HFFc6 (cell line): Measurements from ENCODE around the gene CDKN2AIPNL. TPM values are rescaled to one million over a fixed set of nuclear protein-coding genes. Genes with fewer than 3 reads are reported as not detected.

Experiments
- DNase-seq: peaks from one replicate; pipeline ENCODE4 v3.0.0-alpha.2; 2018
- H3K27ac Mint-ChIP-seq: 2 replicates; pipeline ENCODE4 v1.8.0; 2020; ENCODE audit warnings: mild to moderate bottlenecking, mixed read lengths
- H3K27me3 Mint-ChIP-seq: 2 replicates; pipeline ENCODE4 v1.8.0; 2021; ENCODE audit warnings: mild to moderate bottlenecking, moderate library complexity, mixed read lengths; ENCODE audit not compliant: insufficient read depth
- H3K36me3 Mint-ChIP-seq: 2 replicates; pipeline ENCODE4 v1.8.0; 2021; ENCODE audit warnings: low read depth, mixed read lengths
- H3K4me1 Mint-ChIP-seq: 2 replicates; pipeline ENCODE4 v1.8.0; 2020; ENCODE audit warnings: low read depth, mixed read lengths
- H3K4me3 Mint-ChIP-seq: 2 replicates; pipeline ENCODE4 v1.8.0; 2020; ENCODE audit warnings: mild to moderate bottlenecking, moderate library complexity, mixed read lengths
- H3K9me3 Mint-ChIP-seq: 2 replicates; pipeline ENCODE4 v1.8.0; 2020; ENCODE audit warnings: mild to moderate bottlenecking, mixed read lengths
- total RNA-seq, 6 experiments: library from RNA; stranded (reverse); fragmentation: NEBNext Ultra II Directional; extraction: Animal tissue kit (Norgen Biotek cat#: 25700); gene quantifications; 2 replicates in 1 of 6; 3 replicates in 5 of 6; pipeline ENCODE4 v1.2.3, GENCODE V29; 2021
- TF ChIP-seq, protein P1 (sequence below): fragments of 200-600 bp; sonication (generic); IDR thresholded peaks from 2 replicates; pipeline ENCODE4 v1.5.0; 2021; ENCODE audit warnings: antibody characterized with exemption, mild to moderate bottlenecking

CDKN2AIPNL gene
- total RNA-seq, 6 experiments from 2014 or later: 23.3 to 30.2 (median 28.4) TPM

DNA sequence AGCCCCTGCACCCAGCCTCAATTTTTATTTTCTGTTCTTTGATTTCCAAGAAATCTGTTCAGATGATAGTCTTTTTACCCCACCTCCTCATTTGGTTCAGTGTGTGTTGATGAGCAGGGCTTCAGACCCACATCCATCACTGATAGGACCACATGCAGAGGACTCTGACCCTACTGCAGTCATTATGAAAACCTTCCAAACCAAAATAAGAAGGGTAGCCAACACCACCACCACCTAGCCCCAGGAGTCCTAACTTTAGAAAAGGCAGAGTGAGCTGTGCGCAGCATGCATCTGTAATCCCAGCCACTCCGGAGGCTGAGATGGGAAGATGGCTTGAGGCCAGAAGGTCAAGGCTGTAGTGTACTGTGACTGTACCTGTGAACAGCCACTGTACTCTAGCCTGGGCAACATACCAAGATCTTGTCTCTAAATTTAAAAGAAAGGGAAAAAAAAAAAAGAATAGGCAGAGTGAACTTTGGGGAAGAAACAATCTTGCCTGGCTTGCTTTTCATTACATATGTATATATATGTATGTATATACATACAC, 13.0 kb downstream of the CDKN2AIPNL start:
- DNase-seq: no peak
- H3K4me1 Mint-ChIP-seq: peaks cover 17% of the 10 kb centered on the region
- peaks cover 36% of the 10 kb centered on the region for H3K36me3 Mint-ChIP-seq
- no peak overlapping the region for H3K4me3 Mint-ChIP-seq
- TF ChIP-seq, protein P1, sequence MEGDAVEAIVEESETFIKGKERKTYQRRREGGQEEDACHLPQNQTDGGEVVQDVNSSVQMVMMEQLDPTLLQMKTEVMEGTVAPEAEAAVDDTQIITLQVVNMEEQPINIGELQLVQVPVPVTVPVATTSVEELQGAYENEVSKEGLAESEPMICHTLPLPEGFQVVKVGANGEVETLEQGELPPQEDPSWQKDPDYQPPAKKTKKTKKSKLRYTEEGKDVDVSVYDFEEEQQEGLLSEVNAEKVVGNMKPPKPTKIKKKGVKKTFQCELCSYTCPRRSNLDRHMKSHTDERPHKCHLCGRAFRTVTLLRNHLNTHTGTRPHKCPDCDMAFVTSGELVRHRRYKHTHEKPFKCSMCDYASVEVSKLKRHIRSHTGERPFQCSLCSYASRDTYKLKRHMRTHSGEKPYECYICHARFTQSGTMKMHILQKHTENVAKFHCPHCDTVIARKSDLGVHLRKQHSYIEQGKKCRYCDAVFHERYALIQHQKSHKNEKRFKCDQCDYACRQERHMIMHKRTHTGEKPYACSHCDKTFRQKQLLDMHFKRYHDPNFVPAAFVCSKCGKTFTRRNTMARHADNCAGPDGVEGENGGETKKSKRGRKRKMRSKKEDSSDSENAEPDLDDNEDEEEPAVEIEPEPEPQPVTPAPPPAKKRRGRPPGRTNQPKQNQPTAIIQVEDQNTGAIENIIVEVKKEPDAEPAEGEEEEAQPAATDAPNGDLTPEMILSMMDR: no peak
- no peaks in the 10 kb centered on the region for H3K9me3 Mint-ChIP-seq
- no peak overlapping the region for H3K27ac Mint-ChIP-seq
- no peaks in the 10 kb centered on the region for H3K27me3 Mint-ChIP-seq

DNA sequence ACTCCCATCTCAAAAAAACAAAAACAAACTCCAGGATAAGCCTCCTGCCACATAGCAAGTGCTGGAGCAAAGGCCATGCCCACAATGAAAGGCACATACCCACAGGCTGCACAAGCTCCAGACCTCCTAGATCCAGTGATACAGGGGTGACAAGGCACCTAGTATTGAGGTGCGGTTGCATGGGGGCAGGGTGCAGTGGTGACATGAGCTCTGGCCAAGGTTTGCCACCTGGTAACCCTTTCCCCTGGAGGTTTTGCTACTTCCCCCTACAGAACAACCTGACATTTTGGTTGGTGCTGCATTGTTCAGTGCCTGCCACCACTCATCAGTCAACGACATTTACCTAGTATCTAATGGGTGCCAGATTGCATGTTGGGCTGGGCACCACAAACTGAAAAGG, 14.5 kb downstream of the CDKN2AIPNL start:
- Mint-ChIP-seq H3K27me3 (no peaks in the 10 kb centered on the region), H3K4me1 (peaks cover 24% of the 10 kb centered on the region), H3K36me3 (peaks cover 41% of the 10 kb centered on the region), H3K27ac (0 out of 2 replicates have a peak overlapping the region, but pooled peaks have one; percentile 9), H3K9me3 (no peaks in the 10 kb centered on the region), H3K4me3 (no peak overlapping the region)
- no peak for DNase-seq
- TF ChIP-seq, protein P1: no peak

DNA sequence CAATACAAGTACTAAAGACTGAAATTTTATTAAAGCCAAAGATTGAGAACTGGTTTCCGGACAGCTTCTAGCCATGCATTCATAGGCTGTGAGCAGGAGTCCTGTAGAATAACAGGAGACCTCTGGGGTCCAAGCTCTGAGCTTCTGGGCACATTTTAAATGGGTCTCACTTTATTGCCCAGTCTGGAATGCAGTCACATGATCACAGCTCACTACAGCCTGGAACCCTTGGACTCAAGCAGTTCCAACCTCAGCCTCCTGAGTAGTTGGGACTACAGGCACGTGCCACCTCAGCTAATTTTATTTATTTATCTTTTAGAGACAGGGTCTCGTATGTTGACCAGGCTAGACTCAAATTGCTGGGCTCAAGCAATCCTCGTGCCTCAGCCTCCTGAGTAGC, 15.4 kb downstream of the CDKN2AIPNL start:
- TF ChIP-seq, protein P1: no peak
- H3K27ac Mint-ChIP-seq: no peak overlapping the region
- H3K36me3 Mint-ChIP-seq: peaks cover 38% of the 10 kb centered on the region
- H3K9me3 Mint-ChIP-seq: no peaks in the 10 kb centered on the region
- H3K4me1 Mint-ChIP-seq: peaks cover 34% of the 10 kb centered on the region
- H3K4me3 Mint-ChIP-seq: no peak overlapping the region
- no peak for DNase-seq
- no peaks in the 10 kb centered on the region for H3K27me3 Mint-ChIP-seq

DNA sequence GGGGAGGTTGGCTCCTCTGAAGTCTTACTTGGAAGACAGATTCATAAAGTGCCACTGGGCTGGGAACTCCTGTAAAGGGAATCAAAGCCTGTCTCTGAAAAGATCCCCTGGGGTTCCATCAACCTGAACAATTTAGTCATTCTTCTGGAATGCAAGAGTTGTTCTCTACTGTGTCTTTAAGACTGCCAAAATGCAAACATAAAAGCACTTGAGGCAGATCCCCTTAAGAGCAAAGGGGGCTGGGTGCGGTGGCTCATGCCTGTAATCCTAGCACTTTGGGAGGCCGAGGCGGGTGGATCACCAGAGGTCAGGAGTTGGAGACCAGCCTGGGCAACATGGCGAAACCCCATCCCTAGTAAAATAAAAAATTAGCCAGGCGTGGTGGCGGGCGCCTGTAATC, 16.7 kb downstream of the CDKN2AIPNL start:
- TF ChIP-seq, protein P1: no peak
- Mint-ChIP-seq H3K4me1 (peaks cover 38% of the 10 kb centered on the region), H3K36me3 (peaks cover 41% of the 10 kb centered on the region), H3K27ac (peak overlapping the region; percentile 31; the same call in 1 of the 2 replicates), H3K4me3 (no peak overlapping the region), H3K27me3 (no peaks in the 10 kb centered on the region), H3K9me3 (no peaks in the 10 kb centered on the region)
- DNase-seq: no peak

DNA sequence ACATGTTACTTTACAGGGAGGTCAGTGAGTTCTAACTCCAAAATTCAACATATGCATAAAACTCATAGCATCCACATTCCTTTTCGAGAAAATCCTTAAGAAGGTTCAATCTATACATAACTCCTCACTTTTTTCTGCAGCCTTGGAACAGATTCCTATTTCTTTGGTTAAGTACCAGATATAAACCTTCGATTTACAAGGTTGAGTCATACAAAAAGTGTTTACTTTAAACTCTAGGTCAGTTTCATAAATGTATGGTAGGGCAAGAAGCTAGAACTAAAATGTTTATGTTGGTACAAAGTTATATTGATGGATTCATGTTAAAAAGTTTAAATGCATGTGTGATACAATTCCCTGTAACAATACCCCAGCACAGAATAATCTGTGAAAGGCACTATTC, 19.4 kb downstream of the CDKN2AIPNL start:
- peaks cover 29% of the 10 kb centered on the region for H3K36me3 Mint-ChIP-seq
- H3K4me1 Mint-ChIP-seq: peaks cover 38% of the 10 kb centered on the region
- TF ChIP-seq, protein P1: no peak
- DNase-seq: peak; percentile 11
- no peaks in the 10 kb centered on the region; the same call in 1 of the 2 replicates for H3K27me3 Mint-ChIP-seq
- no peaks in the 10 kb centered on the region for H3K9me3 Mint-ChIP-seq
- peak overlapping the region; percentile 24 for H3K27ac Mint-ChIP-seq
- no peak overlapping the region for H3K4me3 Mint-ChIP-seq

DNA sequence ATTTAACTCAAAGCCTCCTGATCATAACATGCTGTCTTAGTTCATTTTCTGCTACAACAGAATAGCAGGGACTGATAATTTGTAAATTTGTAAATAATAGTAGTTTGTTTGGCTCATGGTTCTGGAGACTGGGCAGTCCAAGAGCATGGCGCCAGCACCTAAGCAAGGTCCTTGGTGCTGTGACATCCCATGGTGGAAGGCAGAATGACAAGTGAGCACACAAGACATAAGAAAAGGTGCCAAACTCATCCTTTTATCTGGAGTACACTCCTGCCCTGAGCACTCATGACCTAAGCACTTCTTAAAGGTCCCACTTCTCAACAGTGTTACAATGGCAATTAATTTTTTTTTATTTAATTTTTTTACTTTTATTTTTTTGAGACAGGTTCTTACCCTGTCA, 24.2 kb downstream of the CDKN2AIPNL start:
- no peaks in the 10 kb centered on the region for H3K9me3 Mint-ChIP-seq
- TF ChIP-seq, protein P1: no peak
- H3K4me3 Mint-ChIP-seq: no peak overlapping the region
- H3K4me1 Mint-ChIP-seq: peaks cover 16% of the 10 kb centered on the region
- H3K36me3 Mint-ChIP-seq: peaks cover 26% of the 10 kb centered on the region
- no peaks in the 10 kb centered on the region; the same call in 1 of the 2 replicates for H3K27me3 Mint-ChIP-seq
- DNase-seq: no peak
- H3K27ac Mint-ChIP-seq: no peak overlapping the region
